BLaER1 (cell line): ENCODE data around the gene ART4.

Source experiments
- H3K27ac ChIP-seq: shearing (Covaris generic); formaldehyde crosslinking; 2 replicates; pipeline ENCODE4 v1.8.1; 2022
- H3K27me3 ChIP-seq: shearing (Covaris generic); formaldehyde crosslinking; 2 replicates; pipeline ENCODE4 v1.8.1; 2022
- H3K36me3 ChIP-seq: shearing (Covaris generic); formaldehyde crosslinking; 2 replicates; pipeline ENCODE4 v1.8.1; 2022
- H3K4me1 ChIP-seq: shearing (Covaris generic); formaldehyde crosslinking; 2 replicates; pipeline ENCODE4 v1.8.1; 2022
- H3K4me2 ChIP-seq: shearing (Covaris generic); formaldehyde crosslinking; 2 replicates; pipeline ENCODE4 v1.8.1; 2022
- H3K4me3 ChIP-seq: shearing (Covaris generic); formaldehyde crosslinking; 2 replicates; pipeline ENCODE4 v1.8.1; 2022
- H3K9ac ChIP-seq: shearing (Covaris generic); formaldehyde crosslinking; 2 replicates; pipeline ENCODE4 v1.8.1; 2022
- H3K9me3 ChIP-seq: shearing (Covaris generic); formaldehyde crosslinking; 2 replicates; pipeline ENCODE4 v1.8.1; 2022
- H4K20me1 ChIP-seq: shearing (Covaris generic); formaldehyde crosslinking; 2 replicates; pipeline ENCODE4 v1.8.1; 2022
- Cebpa-rat ChIP-seq: shearing (Covaris generic); IDR thresholded peaks from 2 replicates; pipeline ENCODE4 v1.8.1; 2022

ART4 gene

DNA sequence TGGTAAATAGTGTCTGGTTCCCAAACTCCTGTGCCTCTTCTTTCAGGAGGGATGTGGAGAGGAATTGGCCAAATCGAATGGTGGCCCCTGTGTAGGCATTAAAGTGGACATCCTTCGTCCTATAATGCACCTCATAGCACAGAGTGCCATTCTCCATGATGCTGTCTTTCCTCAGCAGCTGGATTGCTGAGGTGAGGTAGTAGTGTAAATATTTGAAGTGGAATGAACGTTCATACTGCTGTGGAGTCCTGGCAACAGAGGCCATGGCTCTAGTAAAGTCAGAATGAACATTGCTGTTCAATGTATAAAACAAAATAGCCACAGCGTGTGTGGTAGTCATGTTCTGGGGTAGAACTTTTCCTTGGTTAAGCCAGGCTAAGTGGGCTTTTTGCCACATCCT is 2.7 kb downstream of the ART4 start:
- no peak overlapping the region for H3K27ac ChIP-seq

DNA sequence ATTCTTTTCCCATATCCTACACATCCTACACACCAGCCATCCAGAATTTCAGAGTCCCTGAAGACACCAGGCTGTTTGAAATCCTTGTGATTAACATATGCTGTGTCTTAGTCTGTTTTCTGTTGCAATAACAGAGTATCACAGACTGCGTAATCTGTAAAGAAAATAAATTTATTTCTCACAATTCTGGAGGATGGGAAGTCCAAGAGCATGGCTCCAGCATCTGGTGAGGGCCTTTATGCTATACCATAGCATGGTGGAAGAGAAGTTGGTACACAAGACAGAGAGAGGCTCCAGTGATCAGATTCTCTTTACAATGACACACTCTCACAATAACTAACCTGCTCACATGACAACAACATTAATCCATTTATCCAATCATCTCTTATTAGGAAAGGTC is 4.1 kb downstream of the ART4 start:
- no peak overlapping the region for H3K27ac ChIP-seq
- no peaks in the 10 kb centered on the region for H4K20me1 ChIP-seq
- H3K4me3 ChIP-seq, result no peak overlapping the region
- no peak overlapping the region for H3K9ac ChIP-seq
- TF ChIP-seq Cebpa-rat, result no peak
- H3K27me3 ChIP-seq, result no peaks in the 10 kb centered on the region
- H3K4me2 ChIP-seq, result no peak overlapping the region
- H3K9me3 ChIP-seq, result no peaks in the 10 kb centered on the region
- H3K4me1 ChIP-seq, result peaks cover 6% of the 10 kb centered on the region
- H3K36me3 ChIP-seq, result no peaks in the 10 kb centered on the region

More for the DNA sequence above, 2.7 kb downstream of the ART4 start:
- no peaks in the 10 kb centered on the region for H3K27me3 ChIP-seq
- TF ChIP-seq Cebpa-rat, result no peak
- H3K4me1 ChIP-seq, result no peaks in the 10 kb centered on the region
- no peak overlapping the region for H3K9ac ChIP-seq
- no peaks in the 10 kb centered on the region for H4K20me1 ChIP-seq
- no peak overlapping the region for H3K4me2 ChIP-seq
- no peaks in the 10 kb centered on the region for H3K9me3 ChIP-seq
- no peaks in the 10 kb centered on the region for H3K36me3 ChIP-seq
- no peak overlapping the region for H3K4me3 ChIP-seq

DNA sequence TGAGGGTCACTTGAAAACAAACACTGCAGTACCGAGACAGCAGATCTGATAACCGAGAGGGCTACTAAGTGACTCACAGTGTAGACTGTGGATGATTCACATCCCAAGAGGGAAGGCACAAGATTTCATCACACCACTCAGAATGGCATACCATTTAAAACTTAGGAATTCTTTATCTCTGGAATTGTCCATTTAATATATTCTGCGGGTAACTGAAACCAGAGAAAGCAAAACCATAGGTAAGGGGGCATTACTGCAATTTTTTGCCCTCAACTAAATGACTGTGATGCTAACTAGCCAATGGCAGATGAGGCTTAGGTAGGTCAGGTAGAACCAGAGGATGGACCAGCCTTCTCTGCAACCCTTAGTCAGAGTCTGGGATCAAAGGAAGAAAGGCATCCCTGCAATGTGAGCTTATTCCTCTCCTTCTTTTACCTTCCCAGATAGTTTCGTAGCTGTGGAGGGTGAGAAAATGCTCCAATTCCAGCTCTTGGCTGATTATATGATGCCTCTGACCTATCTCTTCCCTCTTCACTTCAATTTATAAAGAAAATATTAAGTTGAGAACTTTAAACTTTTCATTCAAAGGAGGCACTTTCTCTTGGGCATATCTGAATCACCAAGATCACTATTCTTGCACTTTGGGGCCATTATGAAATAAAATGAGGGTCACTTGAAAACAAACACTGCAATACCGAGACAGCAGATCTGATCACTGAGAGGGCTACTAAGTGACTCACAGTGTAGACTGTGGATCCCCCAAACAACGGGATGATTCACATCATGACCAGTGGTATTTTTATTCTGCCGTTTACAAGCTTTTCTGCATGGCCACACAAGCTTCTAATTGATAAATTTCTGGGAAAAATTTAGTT is 6.8 kb downstream of the ART4 start:
- Histone ChIP-seq H3K27me3 (no peaks in the 10 kb centered on the region), H3K4me3 (no peak overlapping the region), H3K9ac (no peak overlapping the region), H3K4me1 (peaks cover 6% of the 10 kb centered on the region), H3K27ac (no peak overlapping the region), H3K36me3 (no peaks in the 10 kb centered on the region), H4K20me1 (no peaks in the 10 kb centered on the region), H3K9me3 (no peaks in the 10 kb centered on the region), H3K4me2 (no peak overlapping the region)
- TF ChIP-seq Cebpa-rat, result no peak

DNA sequence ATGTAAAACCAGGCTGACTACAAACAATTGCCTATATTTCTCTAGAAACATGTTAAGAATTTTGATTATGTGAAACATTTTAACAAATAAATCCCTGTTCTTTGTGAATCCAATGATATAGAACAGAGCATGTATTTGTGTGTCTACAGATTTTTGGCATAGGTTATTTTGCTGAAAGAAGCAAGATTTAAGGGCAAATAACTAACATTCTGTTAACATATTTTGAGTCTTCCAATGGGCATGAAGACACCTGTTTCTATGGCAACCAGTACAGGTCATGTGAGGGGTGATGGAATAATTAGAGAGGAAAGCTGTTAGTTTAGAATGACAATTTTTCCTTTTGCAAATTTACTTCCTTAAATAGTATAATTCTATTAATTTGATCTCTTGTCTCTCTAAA is 8.8 kb downstream of the ART4 start:
- TF ChIP-seq Cebpa-rat, result no peak

DNA sequence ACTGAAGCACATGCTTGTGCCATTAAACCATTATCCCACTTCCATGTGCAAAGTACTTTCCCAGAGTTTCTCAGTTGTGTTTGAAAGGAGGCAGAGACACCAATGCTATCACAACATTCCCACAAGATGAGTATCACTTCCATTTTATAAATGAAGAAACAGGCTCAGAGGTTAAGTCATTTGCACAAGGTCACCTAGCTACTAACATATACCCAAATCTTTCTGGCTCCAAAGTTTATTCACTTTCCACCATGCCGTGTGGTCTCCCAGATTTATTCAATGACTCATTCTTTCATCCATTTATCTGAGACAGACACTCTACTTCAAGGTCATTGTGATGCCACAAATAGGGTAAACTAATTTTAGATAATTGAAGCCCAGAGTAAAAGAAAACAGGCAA is 9.4 kb downstream of the ART4 start:
- no peaks in the 10 kb centered on the region for H3K36me3 ChIP-seq
- H3K4me1 ChIP-seq, result peaks cover 6% of the 10 kb centered on the region
- H3K4me3 ChIP-seq, result no peak overlapping the region
- no peak for TF ChIP-seq Cebpa-rat
- H4K20me1 ChIP-seq, result no peaks in the 10 kb centered on the region
- H3K9me3 ChIP-seq, result no peaks in the 10 kb centered on the region
- no peaks in the 10 kb centered on the region for H3K27me3 ChIP-seq
- no peak overlapping the region for H3K9ac ChIP-seq
- no peak overlapping the region for H3K27ac ChIP-seq
- no peak overlapping the region for H3K4me2 ChIP-seq

More for the DNA sequence above, 8.8 kb downstream of the ART4 start:
- H3K27ac ChIP-seq, result no peak overlapping the region
- no peaks in the 10 kb centered on the region for H3K36me3 ChIP-seq
- no peak overlapping the region for H3K4me2 ChIP-seq
- no peaks in the 10 kb centered on the region for H4K20me1 ChIP-seq
- H3K4me3 ChIP-seq, result no peak overlapping the region
- H3K9ac ChIP-seq, result no peak overlapping the region
- H3K4me1 ChIP-seq, result peaks cover 6% of the 10 kb centered on the region
- no peaks in the 10 kb centered on the region for H3K27me3 ChIP-seq
- H3K9me3 ChIP-seq, result no peaks in the 10 kb centered on the region

DNA sequence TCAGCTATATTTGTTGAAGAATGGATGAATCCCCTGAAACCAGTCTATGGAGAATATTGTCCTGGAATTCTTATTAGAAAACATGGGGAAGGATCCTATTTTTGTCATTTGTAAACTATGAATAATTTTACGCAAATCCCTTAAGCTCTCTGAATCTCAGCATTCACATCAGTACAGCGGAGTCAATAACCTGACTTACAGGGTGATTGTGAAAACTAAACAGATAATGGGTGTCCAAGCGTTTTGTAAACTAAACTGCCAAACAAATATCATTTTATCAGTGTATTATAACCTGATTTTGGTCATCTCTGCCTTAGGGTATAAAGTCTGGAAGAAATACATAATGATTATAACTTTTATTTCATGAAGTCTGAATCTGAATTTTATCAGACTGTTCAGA is 10.0 kb downstream of the ART4 start:
- Histone ChIP-seq H3K27ac (no peak overlapping the region), H3K4me3 (no peak overlapping the region), H3K4me2 (no peak overlapping the region), H3K27me3 (no peaks in the 10 kb centered on the region), H3K9ac (no peak overlapping the region), H3K9me3 (no peaks in the 10 kb centered on the region), H3K36me3 (no peaks in the 10 kb centered on the region), H4K20me1 (no peaks in the 10 kb centered on the region), H3K4me1 (peaks cover 6% of the 10 kb centered on the region)
- no peak for TF ChIP-seq Cebpa-rat

DNA sequence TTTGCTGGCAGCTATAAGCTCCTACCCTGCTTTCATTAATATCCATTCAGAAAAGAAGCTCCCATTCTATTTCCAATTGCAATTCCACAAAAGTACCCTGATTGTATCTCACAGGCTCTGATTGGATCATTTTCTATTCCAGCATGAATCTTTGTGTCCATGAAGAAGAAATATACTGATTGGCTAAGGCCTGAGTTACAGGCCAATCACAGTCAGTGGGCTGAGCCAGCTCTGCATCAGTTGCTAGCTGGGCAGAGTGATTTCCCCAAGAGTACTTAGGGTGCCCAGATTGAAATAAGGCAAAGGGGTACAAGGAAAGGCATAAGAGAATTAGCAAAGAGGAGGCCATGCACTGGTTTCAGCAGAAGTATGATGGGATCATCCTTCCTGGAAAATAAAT is 14.4 kb downstream of the ART4 start:
- no peak overlapping the region for H3K4me3 ChIP-seq
- H3K4me2 ChIP-seq, result no peak overlapping the region
- no peaks in the 10 kb centered on the region for H4K20me1 ChIP-seq
- no peaks in the 10 kb centered on the region for H3K4me1 ChIP-seq
- H3K27me3 ChIP-seq, result no peaks in the 10 kb centered on the region
- H3K36me3 ChIP-seq, result no peaks in the 10 kb centered on the region
- no peak for TF ChIP-seq Cebpa-rat
- H3K27ac ChIP-seq, result no peak overlapping the region
- H3K9ac ChIP-seq, result no peak overlapping the region
- no peaks in the 10 kb centered on the region for H3K9me3 ChIP-seq

DNA sequence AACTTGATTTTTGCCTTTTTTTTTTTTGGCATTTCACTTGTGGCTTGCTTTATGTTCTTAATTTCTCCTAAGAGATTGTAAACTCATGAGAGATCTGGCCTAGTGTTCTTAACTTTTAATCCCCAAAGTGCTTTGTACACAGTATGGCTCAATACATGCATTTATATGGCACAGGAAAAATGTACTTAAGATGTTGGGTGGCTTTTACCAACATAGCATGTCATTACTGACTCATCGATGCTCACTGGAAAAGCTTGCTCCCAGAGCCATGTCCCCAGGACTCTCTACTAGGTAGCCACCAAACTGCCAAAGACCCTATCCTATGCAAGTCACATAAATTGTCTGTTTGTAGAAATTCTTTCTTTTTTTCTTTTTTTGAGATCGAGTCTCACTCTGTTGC is 16.3 kb downstream of the ART4 start:
- H3K4me3 ChIP-seq, result no peak overlapping the region
- no peak overlapping the region for H3K27ac ChIP-seq
- no peak overlapping the region for H3K4me2 ChIP-seq
- no peak for TF ChIP-seq Cebpa-rat
- no peak overlapping the region for H3K9ac ChIP-seq
- H3K36me3 ChIP-seq, result no peaks in the 10 kb centered on the region
- no peaks in the 10 kb centered on the region for H3K27me3 ChIP-seq
- H3K9me3 ChIP-seq, result no peaks in the 10 kb centered on the region
- H3K4me1 ChIP-seq, result no peaks in the 10 kb centered on the region
- H4K20me1 ChIP-seq, result no peaks in the 10 kb centered on the region

DNA sequence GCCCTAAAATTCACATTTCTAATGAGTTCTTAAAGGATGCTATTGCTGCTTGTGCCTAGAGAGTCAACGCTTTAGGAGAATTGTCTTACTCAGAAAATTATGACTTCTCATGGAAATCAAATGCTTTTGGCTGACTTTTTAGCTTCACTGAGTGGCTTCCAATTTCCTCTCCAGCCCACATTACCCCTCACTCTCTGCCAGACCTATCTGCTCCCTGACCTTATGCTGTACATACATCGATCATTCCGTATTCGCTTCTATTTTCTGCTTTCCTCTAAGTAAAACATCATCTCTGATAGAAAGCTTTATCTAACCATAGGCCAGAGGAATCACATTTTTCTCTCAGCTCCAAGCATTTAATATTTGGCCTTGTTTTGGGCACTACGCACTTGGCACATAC is 16.8 kb downstream of the ART4 start:
- Histone ChIP-seq H3K4me1 (no peaks in the 10 kb centered on the region), H3K4me3 (no peak overlapping the region), H3K27me3 (no peaks in the 10 kb centered on the region), H4K20me1 (no peaks in the 10 kb centered on the region), H3K9ac (no peak overlapping the region), H3K4me2 (no peak overlapping the region), H3K27ac (no peak overlapping the region), H3K9me3 (no peaks in the 10 kb centered on the region), H3K36me3 (no peaks in the 10 kb centered on the region)
- TF ChIP-seq Cebpa-rat, result no peak

DNA sequence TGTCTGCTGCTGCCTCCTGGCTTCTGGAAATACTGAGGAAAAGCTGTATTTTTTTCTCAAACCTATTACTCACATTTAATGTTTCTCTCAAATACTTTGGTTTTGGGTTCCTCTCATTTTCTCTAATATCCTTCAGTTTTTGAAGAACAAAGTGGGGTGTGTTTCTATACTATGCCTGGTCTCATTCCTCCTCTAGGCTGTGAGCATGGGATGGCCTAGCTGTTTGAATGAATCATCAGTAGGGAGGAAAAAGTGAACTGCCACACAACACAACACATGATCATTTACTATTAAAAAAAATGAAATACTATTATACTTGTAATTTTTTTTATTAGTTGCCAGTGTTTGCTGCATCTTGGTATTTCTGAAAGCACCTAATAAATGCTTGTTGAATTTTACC is 18.1 kb downstream of the ART4 start:
- Histone ChIP-seq H3K4me3 (no peak overlapping the region), H3K27me3 (no peaks in the 10 kb centered on the region), H3K27ac (no peak overlapping the region), H3K9me3 (no peaks in the 10 kb centered on the region), H3K9ac (no peak overlapping the region), H3K4me2 (no peak overlapping the region), H4K20me1 (no peaks in the 10 kb centered on the region), H3K4me1 (no peaks in the 10 kb centered on the region), H3K36me3 (no peaks in the 10 kb centered on the region)
- no peak for TF ChIP-seq Cebpa-rat
